ENCODE measurements around the gene AIG1.
A peak's percentile ranks its signal among the peaks of the same experiment; 100 is the strongest.

The AIG1 gene

DNA sequence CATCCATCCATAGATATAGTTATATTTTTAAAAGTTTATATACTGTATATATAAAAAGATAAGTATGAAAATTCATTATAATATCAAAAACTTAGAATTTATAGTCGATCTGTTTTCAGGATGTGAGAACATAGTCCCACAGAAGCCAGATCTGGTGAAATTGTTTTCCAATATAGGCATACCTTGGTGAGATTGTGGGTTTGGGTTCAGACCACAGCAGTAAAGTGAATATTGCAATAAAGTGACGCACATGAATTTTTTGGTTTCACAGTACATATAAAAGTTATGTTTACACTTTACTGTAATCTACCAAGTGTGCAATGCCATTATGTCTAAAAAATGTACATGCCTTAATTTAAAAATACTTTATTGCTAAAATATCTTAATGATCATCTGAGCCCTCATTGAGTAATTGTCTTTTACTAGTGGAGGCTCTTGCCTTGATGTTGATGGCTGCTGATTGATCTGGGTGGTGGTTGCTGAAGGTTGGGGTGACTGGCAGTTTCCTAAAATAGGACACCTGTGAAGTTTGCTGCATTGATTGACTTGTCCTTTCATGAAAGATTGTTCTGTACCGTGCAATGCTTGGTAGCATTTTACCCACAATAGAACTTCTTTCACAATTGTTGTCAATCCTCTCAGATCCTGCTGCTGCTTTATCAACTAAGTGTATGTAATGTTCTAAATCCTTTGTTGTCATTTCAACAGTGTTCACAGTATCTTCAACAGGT, 29.8 kb downstream of the AIG1 start:
- in situ Hi-C loops (cut with MboI; ENCODE audit: low sequenced_read_pairs, unreplicated experiment), result no loop called here
- no peak for TF ChIP-seq CTCF (IDR thresholded peaks at IDR 0.05; ENCODE audit: borderline replicate concordance, control extremely low read depth, extremely low read depth, insufficient read depth, missing control alignments)
- DNase-seq (ENCODE audit: low spot score), result no peak

GRCh38 chr6:143092768-143093167, 32.1 kb downstream of the AIG1 start:
- DNase-seq (ENCODE audit: low spot score), result no peak
- no peak for TF ChIP-seq CTCF (IDR thresholded peaks at IDR 0.05; ENCODE audit: borderline replicate concordance, control extremely low read depth, extremely low read depth, insufficient read depth, missing control alignments)
- in situ Hi-C loops (cut with MboI; ENCODE audit: low sequenced_read_pairs, unreplicated experiment), result no loop called here

GRCh38 chr6:143093290-143093689, 32.6 kb downstream of the AIG1 start:
- in situ Hi-C loops (cut with MboI; ENCODE audit: low sequenced_read_pairs, unreplicated experiment), result no loop called here

DNA sequence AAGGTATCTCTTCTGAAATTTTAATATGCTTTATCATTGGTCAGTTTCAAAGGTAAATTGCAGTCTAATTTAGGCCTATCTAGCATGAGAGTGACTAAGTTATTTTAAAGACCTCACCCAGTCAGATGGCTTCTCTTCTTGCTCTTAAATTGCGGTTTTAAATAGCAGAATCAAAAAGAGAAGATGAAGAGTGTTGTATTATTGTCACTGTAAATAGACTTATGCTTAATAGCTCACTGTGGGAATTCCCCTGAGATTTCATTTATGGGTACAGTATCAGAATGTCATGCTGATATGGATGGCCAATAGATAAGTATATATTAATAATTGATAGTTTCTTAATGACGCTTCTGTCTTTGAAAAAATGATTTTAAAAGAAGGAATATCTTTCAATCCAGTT, 35.7 kb downstream of the AIG1 start:
- in situ Hi-C loops (cut with MboI; ENCODE audit: low sequenced_read_pairs, unreplicated experiment), result no loop called here
- TF ChIP-seq CTCF (IDR thresholded peaks at IDR 0.05; ENCODE audit: borderline replicate concordance, control extremely low read depth, extremely low read depth, insufficient read depth, missing control alignments), result no peak
- DNase-seq (ENCODE audit: low spot score), result no peak

More at GRCh38 chr6:143093290-143093689, 32.6 kb downstream of the AIG1 start:
- DNase-seq (ENCODE audit: low spot score), result no peak
- TF ChIP-seq CTCF (IDR thresholded peaks at IDR 0.05; ENCODE audit: borderline replicate concordance, control extremely low read depth, extremely low read depth, insufficient read depth, missing control alignments), result no peak

DNA sequence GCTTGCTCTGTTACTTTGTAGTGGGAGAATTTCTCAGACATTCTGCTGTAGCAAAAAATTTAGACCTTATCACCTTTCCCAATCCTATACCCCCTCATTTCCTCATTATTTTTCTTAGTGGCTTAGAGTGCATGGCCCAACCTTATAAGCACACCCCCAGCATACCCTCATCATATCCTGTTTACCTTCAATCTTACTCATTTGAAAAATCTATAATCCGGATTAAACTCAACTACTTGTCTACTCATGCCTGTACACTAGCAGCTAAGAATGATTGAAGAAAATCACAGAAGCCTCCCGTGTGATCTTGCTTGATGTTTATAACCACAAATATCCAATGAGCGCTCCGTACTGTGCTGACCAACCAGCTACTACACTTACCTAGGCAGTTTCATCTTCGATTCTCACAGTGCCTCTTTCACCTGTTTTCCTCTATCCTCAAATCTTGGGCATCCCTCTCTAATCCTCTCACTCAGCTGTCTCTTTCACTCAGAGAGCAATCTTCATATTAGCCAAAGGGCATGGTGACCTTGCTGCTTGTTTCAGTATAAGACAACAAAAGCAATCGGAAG, 36.6 kb downstream of the AIG1 start:
- DNase-seq (ENCODE audit: low spot score), result no peak
- TF ChIP-seq CTCF (IDR thresholded peaks at IDR 0.05; ENCODE audit: borderline replicate concordance, control extremely low read depth, extremely low read depth, insufficient read depth, missing control alignments), result no peak
- in situ Hi-C loops (cut with MboI; ENCODE audit: low sequenced_read_pairs, unreplicated experiment), result no loop called here

DNA sequence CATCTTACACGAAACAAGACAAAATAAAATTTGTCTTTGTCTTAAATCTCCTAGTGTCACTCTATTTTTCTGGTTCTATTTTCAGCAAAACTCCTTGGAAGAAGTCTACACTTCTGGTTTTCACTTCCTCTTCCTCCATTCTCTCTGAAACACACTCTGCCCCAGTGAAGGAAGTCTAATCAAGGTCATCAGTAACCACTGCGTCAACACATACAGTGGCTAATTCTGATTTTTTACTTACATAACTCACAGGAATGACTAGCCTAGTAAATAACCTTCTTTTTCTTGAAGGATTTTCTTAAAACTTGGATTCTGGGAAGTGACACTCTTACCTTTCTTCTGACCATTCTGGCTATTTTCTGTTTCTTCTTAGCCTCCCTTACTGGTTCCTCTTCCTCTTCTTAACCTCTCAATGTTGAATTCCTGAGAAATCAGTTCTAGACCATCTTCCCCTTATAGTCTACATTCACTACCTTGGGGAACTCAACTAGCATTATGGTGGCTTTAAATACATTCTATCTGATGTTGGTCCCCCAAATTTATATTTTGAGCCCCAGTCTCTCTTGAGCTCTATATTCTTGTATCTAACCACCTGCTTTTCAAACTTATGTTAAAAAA, 37.5 kb downstream of the AIG1 start:
- DNase-seq (ENCODE audit: low spot score), result peak; percentile 28
- in situ Hi-C loops (cut with MboI; ENCODE audit: low sequenced_read_pairs, unreplicated experiment), result no loop called here
- TF ChIP-seq CTCF (IDR thresholded peaks at IDR 0.05; ENCODE audit: borderline replicate concordance, control extremely low read depth, extremely low read depth, insufficient read depth, missing control alignments), result no peak
